Thymus (tissue), 14 donors: ENCODE data around the gene ZC3H18. TPM values are rescaled to one million over a fixed set of nuclear protein-coding genes. Genes with fewer than 3 reads are reported as not detected.

ENCODE experiments used
- DNase-seq, 9 donors: peaks; one replicate each; pipeline ENCODE4 v3.0.0-alpha.2; 2013; ENCODE audit warnings: low spot score in 9 of 9, low read depth in 6 of 9, missing footprints in 1 of 9
- H3K27ac ChIP-seq, 2 donors: one replicate each; pipeline ENCODE4 v1.5.1; 2013; ENCODE audit warnings: control low read depth in 1 of 2, low read depth in 1 of 2, low read length in 1 of 2, mild to moderate bottlenecking in 1 of 2, moderate library complexity in 1 of 2
- H3K27me3 ChIP-seq, 2 donors: one replicate each; pipeline ENCODE4 v1.5.1; 2013; ENCODE audit warnings: low read length in 1 of 2; ENCODE audit not compliant: control insufficient read depth in 2 of 2, insufficient read depth in 1 of 2
- H3K36me3 ChIP-seq, 2 donors: one replicate each; pipeline ENCODE4 v1.5.1; 2013; ENCODE audit warnings: low read length in 1 of 2, mild to moderate bottlenecking in 1 of 2, moderate library complexity in 1 of 2; ENCODE audit not compliant: control insufficient read depth in 2 of 2, insufficient read depth in 2 of 2
- H3K4me1 ChIP-seq, 2 donors: one replicate each; pipeline ENCODE4 v1.5.1; 2013; ENCODE audit warnings: low read length in 2 of 2; ENCODE audit not compliant: control insufficient read depth in 2 of 2, insufficient read depth in 2 of 2
- H3K4me3 ChIP-seq, 2 donors: one replicate each; pipeline ENCODE4 v1.5.1; 2013; ENCODE audit warnings: low read length in 2 of 2, control low read depth in 1 of 2, mild to moderate bottlenecking in 1 of 2
- H3K9me3 ChIP-seq, 2 donors: one replicate each; pipeline ENCODE4 v1.5.1; 2013; ENCODE audit warnings: low read length in 1 of 2, mild to moderate bottlenecking in 1 of 2; ENCODE audit not compliant: control insufficient read depth in 2 of 2, insufficient read depth in 1 of 2
- WGBS: extraction: QIAGEN DNeasy Blood & Tissue Kit; methylation state at CpG from one replicate; pipeline ENCODE4 v1.1.7; 2013; 5-methylcytosine and 5-hydroxymethylcytosine counted together
- long read RNA-seq, 10 donors: transcript quantifications; one replicate each; lab custom pipeline, GENCODE V29; 2026
- polyA plus RNA-seq: library from polyadenylated mRNA; stranded (reverse); fragments of 200-250 nt; gene quantifications from one replicate; pipeline ENCODE4 v1.2.3, GENCODE V29; 2013
- total RNA-seq: library from RNA; stranded (reverse); fragments of 120-200 nt; gene quantifications from one replicate; pipeline ENCODE4 v1.2.4, GENCODE V29; 2013
- donor health status: healthy.

Gene ZC3H18
- total RNA-seq (11.2 TPM), polyA plus RNA-seq (28.9 TPM)
- long read RNA-seq, donor 1, partial matches to known transcripts: 0 of 1 reads
- long read RNA-seq, donor 1, other reads (novel, unspliced or antisense): 0 of 1 reads
- long read RNA-seq, donor 2: 0 reads
- long read RNA-seq, donor 3, partial matches to known transcripts: 11 of 14 reads
- long read RNA-seq, donor 3, other reads (novel, unspliced or antisense): 0 of 14 reads
- long read RNA-seq, donor 4, partial matches to known transcripts: 13 of 17 reads
- long read RNA-seq, donor 4, other reads (novel, unspliced or antisense): 0 of 17 reads
- long read RNA-seq, donor 5, partial matches to known transcripts: 116 of 500 reads
- long read RNA-seq, donor 5, other reads (novel, unspliced or antisense): 382 of 500 reads
- long read RNA-seq, donor 6, partial matches to known transcripts: 0 of 5 reads
- long read RNA-seq, donor 6, other reads (novel, unspliced or antisense): 0 of 5 reads
- long read RNA-seq, donor 7, partial matches to known transcripts: 15 of 17 reads
- long read RNA-seq, donor 7, other reads (novel, unspliced or antisense): 0 of 17 reads
- long read RNA-seq, donor 8, partial matches to known transcripts: 8 of 8 reads
- long read RNA-seq, donor 8, other reads (novel, unspliced or antisense): 0 of 8 reads
- long read RNA-seq, donor 9, partial matches to known transcripts: 0 of 2 reads
- long read RNA-seq, donor 9, other reads (novel, unspliced or antisense): 0 of 2 reads
- long read RNA-seq, donor 10, partial matches to known transcripts: 7 of 7 reads
- long read RNA-seq, donor 10, other reads (novel, unspliced or antisense): 0 of 7 reads

DNA sequence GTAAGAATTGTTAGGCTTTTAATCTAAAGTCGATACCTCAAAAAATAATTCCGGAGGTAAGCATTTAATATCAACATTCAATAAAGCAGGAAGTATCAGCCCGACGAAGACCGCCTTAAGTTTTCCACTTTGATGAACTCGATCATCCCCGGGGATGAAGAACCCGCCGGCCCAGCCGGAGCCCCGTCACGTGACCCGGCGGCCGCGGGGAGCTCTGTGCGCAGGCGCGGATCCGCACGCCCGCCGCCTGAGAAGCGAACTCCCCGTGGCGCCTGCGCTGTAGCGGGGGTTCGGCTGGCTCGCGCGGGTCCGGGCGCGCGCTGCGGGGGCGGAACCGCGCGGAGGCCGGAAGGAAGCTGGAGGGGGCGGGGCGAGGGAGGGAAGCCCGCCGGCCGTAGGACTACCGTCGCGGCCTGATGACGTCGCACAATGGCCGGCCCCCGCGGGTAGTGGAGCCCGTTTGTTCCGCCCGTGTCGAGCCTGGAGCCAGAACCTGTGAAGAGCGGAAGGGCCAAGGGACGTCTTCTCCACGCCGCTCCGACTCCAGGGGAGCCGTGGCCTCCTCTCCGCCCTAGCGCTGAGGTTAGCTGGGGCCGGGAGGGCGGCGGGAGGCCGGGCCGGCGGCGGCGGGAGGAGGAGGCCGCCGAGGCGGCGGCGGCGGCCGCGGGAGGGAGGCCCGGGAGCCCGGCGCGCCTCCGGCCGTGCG lies at the start of gene ZC3H18:
TSS of gene ZC3H18 (plus strand) at position 419 of the 706 bp plus-strand sequence. CDS start 6,721 bp downstream, outside the sequence.
- H3K36me3 ChIP-seq: peaks cover 12 to 15% of the 10 kb centered on the region in 2 donors
- peak within 1 kb of the TSS; percentile 66 to 73 for H3K4me3 ChIP-seq
- under 1% methylated on average over 90 of the region's 90 CpGs for WGBS
- no peaks in the 10 kb centered on the region for H3K27me3 ChIP-seq
- DNase-seq: peak; percentile 70 to 98 (median 97)
- peaks cover 12 to 20% of the 10 kb centered on the region in 2 donors for H3K4me1 ChIP-seq
- H3K9me3 ChIP-seq: peaks cover 0 to 8% of the 10 kb centered on the region in 2 donors
- H3K27ac ChIP-seq: peak within 1 kb of the TSS; percentile 71 to 83

DNA sequence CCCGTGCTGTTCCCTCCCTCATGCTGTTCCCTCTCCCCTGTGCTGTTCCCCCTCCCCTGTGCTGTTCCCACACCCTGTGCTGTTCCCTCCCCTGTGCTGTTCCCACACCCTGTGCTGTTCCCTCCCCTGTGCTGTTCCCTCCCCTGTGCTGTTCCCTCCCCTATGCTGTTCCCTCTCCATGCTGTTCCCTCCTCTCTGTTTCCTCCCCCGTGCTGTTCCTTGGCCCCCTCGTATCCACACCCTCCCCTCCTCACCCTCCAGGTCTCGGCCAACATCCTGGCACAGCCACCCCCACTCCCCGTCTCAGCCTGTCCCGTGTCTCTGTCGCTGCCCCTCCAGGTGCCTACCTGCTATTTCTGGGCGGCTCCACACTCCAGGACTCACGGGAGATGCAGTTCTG lies 48.5 kb upstream of the ZC3H18 start:
- H3K9me3 ChIP-seq: no peaks in the 10 kb centered on the region
- H3K36me3 ChIP-seq: peaks cover 0 to 15% of the 10 kb centered on the region in 2 donors
- WGBS: 96% methylated on average over 9 of the region's 9 CpGs
- no peak overlapping the region for H3K4me3 ChIP-seq
- peaks cover 0 to 4% of the 10 kb centered on the region in 2 donors for H3K4me1 ChIP-seq
- no peak overlapping the region for H3K27ac ChIP-seq
- H3K27me3 ChIP-seq: no peaks in the 10 kb centered on the region
- DNase-seq: no peak

DNA sequence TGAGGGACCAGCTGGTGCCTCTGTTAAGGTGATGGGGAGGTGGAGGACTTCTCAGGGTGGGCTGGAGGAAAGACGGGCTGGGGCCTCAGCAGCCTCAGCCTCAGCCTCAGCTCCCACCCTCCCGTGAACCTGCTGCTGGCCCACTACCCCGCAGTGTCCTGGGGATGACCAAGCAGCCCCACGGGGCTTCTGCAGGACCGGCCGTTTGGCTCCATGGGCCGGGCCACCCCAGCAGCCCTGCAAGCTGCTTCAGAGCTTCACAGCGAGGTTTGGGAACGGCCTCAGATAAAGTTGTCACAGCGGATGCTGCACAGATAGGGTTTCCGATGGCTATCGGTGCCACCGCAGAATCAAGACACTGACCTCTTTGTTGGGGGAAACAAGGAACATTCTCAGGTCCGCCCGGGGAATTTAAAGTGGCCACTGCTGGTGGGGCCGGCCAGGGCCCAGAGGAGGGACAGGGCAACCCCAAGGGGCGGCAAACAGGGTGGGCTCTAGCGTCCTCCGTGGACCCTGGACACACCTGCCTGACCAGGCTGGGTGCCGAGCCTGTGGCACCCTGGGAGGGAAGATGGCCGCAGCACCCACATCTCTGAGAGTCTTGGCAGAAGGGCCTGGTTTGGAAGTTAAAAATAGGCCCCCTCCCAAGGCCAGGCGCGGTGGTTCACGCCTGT lies 47.8 kb upstream of the ZC3H18 start:
- Histone ChIP-seq H3K9me3 (no peaks in the 10 kb centered on the region), H3K27ac (no peak overlapping the region), H3K27me3 (no peaks in the 10 kb centered on the region), H3K36me3 (peaks cover 0 to 15% of the 10 kb centered on the region in 2 donors), H3K4me3 (no peak overlapping the region), H3K4me1 (peaks cover 0 to 6% of the 10 kb centered on the region in 2 donors)
- no peak for DNase-seq
- 97% methylated on average over 24 of the region's 24 CpGs for WGBS

DNA sequence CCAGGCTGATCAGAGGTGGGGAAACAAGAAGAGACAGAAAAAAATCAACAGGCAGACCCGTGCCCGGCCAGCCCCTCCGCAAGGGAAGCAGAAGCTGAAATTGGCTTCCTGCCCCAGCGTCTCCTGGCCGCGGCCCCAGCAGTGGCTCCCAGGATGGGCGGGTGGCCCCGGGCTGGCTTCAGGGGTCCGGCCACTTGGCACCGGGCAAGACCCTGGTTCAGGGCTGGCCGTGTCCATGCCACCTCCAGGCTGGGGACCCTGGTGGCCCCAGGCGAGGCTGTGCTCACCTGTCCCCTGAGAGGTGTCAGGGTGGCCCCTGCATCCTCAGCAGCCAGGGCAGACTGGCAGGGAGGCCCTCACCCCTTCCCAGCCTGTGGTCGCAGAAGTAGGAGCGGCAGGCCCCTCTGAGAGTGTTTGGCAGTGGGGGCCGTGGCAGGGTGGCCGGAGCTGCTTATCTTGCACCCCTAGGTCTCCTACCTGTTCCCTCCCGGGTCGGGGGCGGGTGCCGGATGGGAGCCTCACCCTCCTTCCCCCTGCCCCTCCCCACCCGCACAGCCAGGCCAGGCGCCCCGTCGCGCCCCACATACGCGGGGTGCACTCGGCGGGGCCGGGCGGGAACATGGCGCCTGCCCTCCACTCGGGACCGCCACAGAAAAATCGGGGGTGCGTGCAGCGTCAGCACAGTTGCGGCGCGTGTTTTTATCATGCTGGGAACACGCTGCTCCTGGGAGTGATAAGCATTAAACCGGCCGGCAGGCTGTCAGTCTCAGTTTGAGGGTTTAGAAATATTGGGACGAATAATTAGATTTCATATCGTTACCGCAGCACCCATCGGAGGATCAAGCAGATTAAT lies 46.7 kb upstream of the ZC3H18 start:
- 59% methylated on average over 47 of the region's 47 CpGs for WGBS
- DNase-seq: no peak
- Histone ChIP-seq H3K27me3 (no peaks in the 10 kb centered on the region), H3K9me3 (no peaks in the 10 kb centered on the region), H3K36me3 (peaks cover 0 to 15% of the 10 kb centered on the region in 2 donors), H3K4me1 (peaks cover 0 to 6% of the 10 kb centered on the region in 2 donors), H3K4me3 (no peak overlapping the region), H3K27ac (no peak overlapping the region)

DNA sequence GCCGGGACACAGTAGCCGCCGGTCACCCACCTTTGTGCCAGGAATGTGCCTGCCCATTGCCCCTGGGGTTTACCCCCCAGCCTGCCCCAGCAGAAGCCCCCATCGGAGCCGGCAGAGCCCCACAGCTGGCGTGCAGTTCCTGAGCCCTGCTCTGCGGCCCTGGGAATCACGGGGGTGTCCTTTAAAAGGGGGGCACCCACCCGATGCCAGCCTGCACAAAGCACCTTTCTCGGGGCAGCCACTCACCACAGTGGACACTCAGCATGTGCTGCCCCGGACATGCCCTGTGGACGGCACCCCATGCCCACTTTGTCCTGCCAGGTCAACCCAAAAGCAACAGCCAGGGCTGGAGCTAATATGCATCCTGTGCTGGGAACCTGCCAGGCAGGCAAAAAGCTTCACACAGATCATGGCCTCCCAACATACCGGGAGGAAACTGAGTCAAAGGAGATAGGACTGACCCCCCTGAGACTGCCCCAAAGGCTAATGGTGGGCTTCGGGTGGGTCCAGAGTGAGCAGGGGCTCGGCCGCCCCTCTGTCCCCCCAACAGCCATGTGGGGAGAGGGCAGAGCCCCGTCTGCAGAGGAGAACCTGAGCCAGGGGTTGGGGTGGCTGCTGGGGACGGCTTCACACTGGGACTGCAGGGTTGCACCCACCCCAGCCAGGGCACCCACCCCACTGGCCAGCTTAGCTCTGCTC lies 45.8 kb upstream of the ZC3H18 start:
- Histone ChIP-seq H3K9me3 (no peaks in the 10 kb centered on the region), H3K36me3 (peaks cover 2 to 23% of the 10 kb centered on the region in 2 donors), H3K4me3 (no peak overlapping the region), H3K27ac (no peak overlapping the region), H3K4me1 (peaks cover 0 to 6% of the 10 kb centered on the region in 2 donors), H3K27me3 (no peaks in the 10 kb centered on the region)
- 88% methylated on average over 18 of the region's 18 CpGs for WGBS
- no peak for DNase-seq

DNA sequence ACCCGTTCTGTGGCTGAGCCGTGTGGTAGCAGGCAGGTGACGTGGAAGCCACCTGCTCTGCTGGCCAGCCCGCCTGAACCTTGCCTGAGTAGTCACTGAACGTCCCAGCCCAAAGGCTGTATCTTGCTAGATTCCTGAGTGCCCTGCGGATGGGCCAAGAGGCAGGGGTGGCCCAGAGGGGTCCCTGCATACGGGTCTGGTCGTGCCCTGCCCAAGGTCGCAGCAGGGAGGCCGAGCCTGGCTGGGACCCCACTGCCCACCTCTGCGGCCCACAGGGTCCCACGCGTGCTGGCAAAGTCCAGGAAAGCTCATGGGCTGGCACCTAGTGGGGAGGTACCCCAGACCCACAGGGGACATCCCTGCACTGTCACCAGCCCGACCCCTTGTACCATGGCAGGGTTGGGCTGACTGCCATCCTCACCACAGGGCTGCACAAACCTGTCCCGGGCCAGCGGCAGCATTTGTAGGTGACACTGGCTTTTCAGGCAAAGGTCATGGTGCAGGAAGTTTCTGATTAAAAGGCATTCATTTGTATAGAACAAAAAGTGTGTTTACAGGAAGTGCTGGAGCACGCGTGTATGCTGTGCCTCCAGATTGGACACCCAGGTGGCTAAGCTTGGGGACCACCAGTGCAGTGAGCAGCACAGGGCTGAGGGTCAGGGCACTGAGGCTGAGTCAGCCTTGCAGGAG lies 45.1 kb upstream of the ZC3H18 start:
- Histone ChIP-seq H3K4me3 (no peak overlapping the region), H3K9me3 (no peaks in the 10 kb centered on the region), H3K36me3 (peaks cover 4 to 28% of the 10 kb centered on the region in 2 donors), H3K27ac (no peak overlapping the region), H3K4me1 (peaks cover 0 to 8% of the 10 kb centered on the region in 2 donors), H3K27me3 (no peaks in the 10 kb centered on the region)
- no peak for DNase-seq
- 84% methylated on average over 18 of the region's 18 CpGs for WGBS

DNA sequence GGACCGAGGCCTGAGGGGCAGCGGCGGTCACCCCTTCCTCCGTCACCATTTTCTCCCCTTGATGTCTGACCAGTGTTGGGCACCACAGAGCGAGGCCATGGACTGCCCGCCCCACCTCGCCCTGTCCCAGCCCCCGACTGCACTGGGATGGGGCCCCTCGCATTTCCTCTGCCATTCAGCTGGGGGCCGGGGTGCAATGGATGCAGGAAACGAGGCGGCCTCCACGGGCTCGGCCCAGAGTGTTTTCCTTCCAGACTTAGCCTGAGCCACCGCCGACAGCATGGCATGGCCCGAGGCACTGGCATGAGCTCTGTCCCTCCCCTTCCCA lies 44.6 kb upstream of the ZC3H18 start:
- H3K4me3 ChIP-seq: no peak overlapping the region
- no peaks in the 10 kb centered on the region for H3K27me3 ChIP-seq
- H3K4me1 ChIP-seq: peaks cover 0 to 10% of the 10 kb centered on the region in 2 donors
- DNase-seq: no peak
- H3K9me3 ChIP-seq: no peaks in the 10 kb centered on the region
- H3K36me3 ChIP-seq: peaks cover 6 to 29% of the 10 kb centered on the region in 2 donors
- no peak overlapping the region for H3K27ac ChIP-seq
- 76% methylated on average over 17 of the region's 17 CpGs for WGBS
